ENCODE data around the gene USP9Y.

- no peak for TF ChIP-seq CTCF (IDR thresholded peaks at IDR 0.05; ENCODE audit: extremely low read depth in 1 of 2, insufficient read depth in 1 of 2, low read depth in 1 of 2, low read length in 2 of 2)
- TF ChIP-seq MAX (IDR thresholded peaks at IDR 0.05; ENCODE audit: insufficient read depth, insufficient read length): no peak
- TF ChIP-seq FOS (IDR thresholded peaks at IDR 0.05; ENCODE audit: borderline replicate concordance, insufficient read depth, low read length): no peak
Observed at GRCh38 chrY:12742725-12743124, 41.7 kb downstream of the USP9Y start.
